ENCODE measurements around the gene IGSF21. TPM values are rescaled to one million over a fixed set of nuclear protein-coding genes. Genes with fewer than 3 reads are reported as not detected.

Gene IGSF21
- total and polyA plus RNA-seq, 2 of the 8 experiments (the other 6 are each of a cell fraction or from before 2014, with no cell fraction given) = 22.5 to 28.5 TPM

GRCh38 chr1:18322368-18323032, 214.9 kb downstream of the IGSF21 start:
- Histone ChIP-seq H3K79me1 (ENCODE audit: low read depth, low read length) (no peaks in the 10 kb centered on the region), H3K23me2 (ENCODE audit: low read depth, low read length) (no peaks in the 10 kb centered on the region), H3K36me3 (ENCODE audit: control insufficient read depth in 2 of 4, insufficient read depth in 4 of 4, low read length in 3 of 4) (no peaks in the 10 kb centered on the region), H4K91ac (replicated peaks; ENCODE audit: insufficient read length, low read length) (no peak overlapping the region), H2BK20ac (ENCODE audit: low read length) (0 out of 2 replicates have a peak overlapping the region, but pooled peaks have one; percentile 55), H2BK5ac (ENCODE audit: low read depth, low read length) (peak overlapping the region; percentile 3; the same call in 1 of the 2 replicates), H2AFZ (ENCODE audit: low read length) (no peak overlapping the region), H3K4me3 (ENCODE audit: extremely low read depth in 1 of 4, insufficient read depth in 2 of 4, low read depth in 3 of 4, low read length in 4 of 4) (no peak overlapping the region), H3K23ac (ENCODE audit: insufficient read length) (no peak overlapping the region), H2BK15ac (ENCODE audit: low read length) (no peak overlapping the region), H4K5ac (ENCODE audit: insufficient read length, low read depth, low read length) (no peak overlapping the region), H3K4me1 (replicated peaks in 1 of 4; ENCODE audit: control insufficient read depth in 3 of 4, insufficient read depth in 4 of 4, low read length in 3 of 4) (peaks cover 0 to 6% (median 2%) of the 10 kb centered on the region in 4 experiments; a peak in 4 of 7 replicates), H3K18ac (ENCODE audit: extremely low read depth, low read length) (no peak overlapping the region; the same call in 1 of the 2 replicates), H3K4me2 (ENCODE audit: insufficient read depth in 1 of 2, low read depth in 2 of 2, low read length in 2 of 2) (no peak overlapping the region), H3K27ac (ENCODE audit: low read depth, low read length) (no peak overlapping the region), H2AK5ac (ENCODE audit: low read depth, low read length) (0 out of 2 replicates have a peak overlapping the region, but pooled peaks have one; percentile 85), H2BK120ac (replicated peaks; ENCODE audit: low read depth, low read length) (no peak overlapping the region), H3K56ac (replicated peaks; ENCODE audit: insufficient read length, low read depth, low read length) (no peak overlapping the region), H3K27me3 (replicated peaks in 1 of 4; ENCODE audit: control insufficient read depth in 3 of 4, extremely low read depth in 1 of 4, insufficient read depth in 3 of 4, low read length in 3 of 4) (peaks cover 0 to 8% (median 5%) of the 10 kb centered on the region in 4 experiments; a peak in 5 of 7 replicates), H4K20me1 (replicated peaks in 1 of 2; ENCODE audit: control insufficient read depth in 1 of 2, insufficient read depth in 2 of 2, low read length in 2 of 2) (no peaks in the 10 kb centered on the region), H2BK12ac (ENCODE audit: low read depth, low read length) (0 out of 2 replicates have a peak overlapping the region, but pooled peaks have one; percentile 64), H3K9me3 (ENCODE audit: insufficient read depth in 2 of 2, low read depth in 1 of 2, low read length in 1 of 2) (no peaks in the 10 kb centered on the region), H3K9ac (replicated peaks in 1 of 4; ENCODE audit: extremely low read depth in 1 of 4, low read depth in 3 of 4, low read length in 3 of 4) (no peak overlapping the region), H3K79me2 (ENCODE audit: control insufficient read depth in 1 of 2, insufficient read depth in 2 of 2, low read length in 2 of 2) (no peaks in the 10 kb centered on the region), H3K14ac (ENCODE audit: insufficient read length) (no peak overlapping the region), H4K8ac (ENCODE audit: extremely low read depth, insufficient read depth, low read length) (no peak overlapping the region), H3K4ac (replicated peaks; ENCODE audit: insufficient read length, low read depth, low read length) (no peak overlapping the region)
- WGBS, 2 experiments (ENCODE audit: extremely low coverage in 1 of 2, insufficient coverage in 1 of 2, insufficient read length in 1 of 2, insufficient replicate concordance in 2 of 2, low coverage in 1 of 2, low lambda C conversion rate in 2 of 2, missing lambda C conversion rate in 1 of 2) = 73 to 100% methylated on average over 4 to 19 of the region's 20 CpGs
- POLR2A ChIA-PET (ENCODE audit: partially characterized antibody) = interaction anchor here (1.4 to 2.8 kb wide), 2 partner anchors 24 to 90 kb away, joined by 3 to 6 read pairs; no protein-coding TSS in a partner anchor
- CTCF ChIA-PET (ENCODE audit: partially characterized antibody) = interaction anchor here (0.7 to 12.2 kb wide), 35 partner anchors 9 to 408 kb away, joined by 3 to 132 read pairs (median 4); partner anchors contain the start of gene IGSF21
- FAIRE-seq (no peak), DNase-seq (ENCODE audit: low read depth in 1 of 2, low spot score in 2 of 2) (peak in 1 of 2 experiments; percentile 78)
- TF ChIP-seq POU5F1 (IDR thresholded peaks at IDR 0.05; ENCODE audit: low read depth, low read length) (no peak), CTBP2 (IDR thresholded peaks at IDR 0.05; ENCODE audit: borderline replicate concordance, insufficient read depth, insufficient read length, low read length) (no peak), RNF2 (IDR thresholded peaks at IDR 0.05; ENCODE audit: borderline replicate concordance, low read depth, low read length, missing control alignments, poor library complexity, severe bottlenecking) (peak; percentile 27)
